ELF-1 (cell line): ENCODE measurements around the gene ATP6V1B1.

Source experiments
- DNase-seq: peaks from one replicate; pipeline ENCODE4 v3.0.0-alpha.2; 2016; ENCODE audit warnings: low read depth, low spot score

Gene ATP6V1B1

DNA sequence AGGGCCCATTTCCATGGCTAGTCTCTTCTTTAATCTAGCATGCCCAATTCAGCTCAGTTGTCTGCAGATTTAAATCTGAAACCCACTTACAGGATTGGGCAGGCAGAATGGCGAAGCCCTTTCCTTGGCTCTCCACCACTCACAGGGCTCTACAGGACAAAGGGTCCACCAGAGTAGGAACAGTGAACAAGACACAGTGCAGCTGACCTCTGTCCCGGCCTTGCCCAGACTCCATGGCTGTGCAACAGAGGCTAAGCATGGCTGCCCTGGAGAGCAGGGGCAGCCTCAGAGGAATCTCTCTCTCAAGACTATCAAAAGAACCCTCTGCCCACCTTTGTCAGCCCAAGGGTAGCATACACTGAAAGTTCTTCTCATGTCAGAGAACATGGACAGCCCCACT is 9.7 kb upstream of the ATP6V1B1 start:
- DNase-seq: no peak

DNA sequence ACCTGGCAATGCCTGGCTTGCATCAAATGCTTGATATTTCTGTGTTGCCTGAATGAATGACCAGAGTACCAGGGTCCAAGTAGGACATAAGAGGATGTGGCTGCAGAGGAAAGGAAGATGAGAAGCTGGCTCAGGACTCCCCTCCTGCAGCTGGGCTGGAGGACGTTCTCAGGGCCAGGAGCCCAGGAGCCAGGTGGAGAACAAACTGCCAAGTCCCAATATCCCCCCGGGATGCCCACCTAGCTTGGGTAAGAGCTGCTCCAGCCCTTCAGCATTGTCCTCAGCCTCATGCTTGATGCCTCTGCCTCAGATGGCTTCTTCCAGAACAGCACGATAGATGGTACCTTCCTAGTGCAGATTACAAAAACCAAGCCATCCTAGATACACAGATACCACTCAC is 8.6 kb upstream of the ATP6V1B1 start:
- no peak for DNase-seq

DNA sequence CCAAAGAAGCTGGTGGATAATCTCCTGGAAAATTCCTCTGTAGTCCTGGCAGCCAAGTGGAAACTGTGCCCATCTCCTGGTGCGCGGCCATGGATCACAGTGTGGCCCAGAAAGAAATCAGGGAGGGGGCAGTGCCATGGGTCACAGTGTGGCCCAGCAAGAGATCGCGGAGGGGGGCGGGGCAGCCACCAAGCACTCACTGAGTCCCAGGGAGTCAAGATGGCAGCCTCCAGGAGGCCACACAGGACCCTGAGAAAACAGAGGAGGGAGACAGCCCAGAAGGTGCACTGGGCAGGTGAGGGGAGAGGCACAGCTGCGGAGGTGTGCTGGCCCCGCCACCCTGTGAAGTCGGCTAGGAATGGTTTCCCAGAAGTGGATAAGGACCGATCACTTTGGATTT is 8.1 kb upstream of the ATP6V1B1 start:
- DNase-seq: no peak

DNA sequence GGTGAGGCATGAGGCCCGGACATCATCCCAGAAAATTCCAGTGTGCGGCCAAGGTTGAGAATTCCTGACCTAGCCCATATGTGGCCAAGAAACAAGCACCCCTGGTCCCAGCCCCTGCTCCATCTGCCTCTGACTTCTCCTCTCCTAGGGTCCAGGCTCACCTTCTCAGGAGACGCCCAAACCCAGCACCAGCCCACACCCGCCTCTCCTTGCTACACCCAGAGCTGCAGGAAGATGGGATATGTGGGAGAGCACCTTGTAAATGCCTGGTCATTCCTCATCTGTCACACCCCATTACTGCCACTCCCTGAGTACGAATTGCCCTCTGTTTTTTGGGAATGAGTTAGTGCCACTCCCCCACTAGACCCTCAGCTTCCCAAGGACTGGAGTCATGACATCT is 7.3 kb upstream of the ATP6V1B1 start:
- no peak for DNase-seq

DNA sequence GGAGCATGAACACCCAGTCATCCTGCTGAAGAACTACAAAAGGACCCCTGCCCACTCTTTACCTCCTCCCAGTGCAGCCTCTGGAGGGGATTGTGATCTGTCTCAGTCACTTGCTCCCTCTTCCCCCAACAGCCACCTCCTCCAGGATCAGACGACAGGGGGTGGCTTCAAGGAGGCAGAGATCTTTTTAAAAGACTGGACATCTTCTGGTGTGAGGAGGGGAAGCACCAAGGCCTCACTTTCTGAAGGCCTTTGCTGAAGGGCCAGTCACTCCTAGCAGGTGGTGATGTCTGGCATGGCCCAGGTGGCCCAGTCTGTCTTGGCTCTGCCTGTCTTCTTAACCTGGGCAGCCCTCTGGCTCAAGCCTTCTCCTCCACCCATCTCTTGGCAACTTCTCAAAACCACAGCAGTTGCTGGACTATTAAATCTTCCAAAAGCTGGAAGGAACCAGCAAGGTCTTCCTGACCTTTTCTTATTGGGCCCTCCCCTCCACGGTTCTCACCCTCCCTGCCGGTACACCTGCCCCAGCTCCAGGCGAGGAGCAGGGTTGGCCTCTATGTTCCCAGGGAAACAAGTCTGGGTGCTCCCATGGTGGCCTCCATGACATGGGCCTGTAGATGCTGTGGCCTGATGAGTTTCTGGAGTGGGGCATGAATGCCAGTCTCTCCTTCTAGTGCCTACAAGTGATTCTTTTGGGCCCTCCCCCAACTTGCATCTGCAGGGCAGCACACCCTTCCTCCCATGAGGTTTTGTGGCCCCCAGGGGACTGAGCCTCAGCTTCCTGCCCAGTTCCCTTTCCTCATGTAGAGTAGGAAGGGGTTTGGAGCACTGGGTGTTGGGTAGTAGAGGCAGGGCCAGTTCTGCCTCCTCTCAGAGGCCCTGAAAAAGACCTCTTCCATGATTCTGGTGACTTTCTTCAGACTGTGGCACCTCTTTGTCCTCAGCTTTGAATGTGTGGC is 5.0 kb upstream of the ATP6V1B1 start:
- DNase-seq: no peak

DNA sequence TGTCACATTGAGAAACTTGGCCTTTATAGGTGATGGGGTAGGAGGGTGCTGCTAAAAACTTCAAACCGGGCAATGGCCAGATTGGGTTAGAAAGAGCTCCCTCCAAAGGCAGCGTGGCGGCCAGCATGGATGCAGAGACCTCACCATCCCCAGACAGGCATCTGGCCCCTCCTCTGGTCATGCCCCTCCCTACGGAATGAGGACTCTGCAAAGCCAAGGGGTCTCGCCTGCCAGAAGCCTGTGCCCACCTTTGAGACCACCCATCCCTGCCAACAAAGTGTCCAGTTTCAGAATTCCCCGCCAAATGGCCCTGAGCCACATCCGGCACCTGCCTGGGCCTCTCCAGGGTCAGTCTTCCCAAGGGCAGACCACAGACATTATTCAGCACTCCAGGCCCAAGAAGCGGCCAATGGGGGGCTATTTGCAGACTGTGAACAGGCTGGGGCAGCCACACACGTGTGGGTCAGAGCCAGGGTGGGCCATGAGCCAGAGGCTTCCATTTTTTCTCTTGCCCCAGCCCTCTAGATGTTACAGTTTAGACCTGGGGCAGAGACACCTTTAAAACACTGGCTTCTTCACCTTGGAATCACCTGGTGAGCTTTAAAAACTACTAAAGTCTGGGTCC is 4.2 kb upstream of the ATP6V1B1 start:
- no peak for DNase-seq

DNA sequence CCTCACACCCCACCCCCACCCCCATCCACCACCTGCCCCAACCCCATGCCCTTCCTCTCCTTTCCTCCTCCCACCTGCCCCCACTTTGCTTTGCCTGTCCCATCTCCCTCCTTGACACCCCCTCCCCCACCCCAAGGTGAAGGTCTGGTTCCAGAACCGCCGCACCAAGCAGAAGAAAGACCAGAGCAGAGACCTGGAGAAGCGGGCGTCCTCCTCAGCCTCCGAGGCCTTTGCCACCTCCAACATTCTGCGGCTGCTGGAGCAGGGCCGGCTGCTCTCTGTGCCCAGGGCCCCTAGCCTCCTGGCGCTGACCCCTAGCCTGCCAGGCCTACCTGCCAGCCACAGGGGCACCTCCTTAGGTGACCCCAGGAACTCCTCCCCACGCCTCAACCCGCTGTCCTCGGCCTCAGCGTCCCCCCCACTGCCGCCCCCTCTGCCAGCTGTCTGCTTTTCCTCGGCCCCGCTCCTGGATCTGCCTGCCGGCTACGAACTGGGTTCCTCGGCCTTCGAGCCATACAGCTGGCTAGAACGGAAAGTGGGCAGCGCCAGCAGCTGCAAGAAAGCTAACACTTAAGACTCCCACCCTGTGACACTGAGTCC is 3.0 kb upstream of the ATP6V1B1 start:
- DNase-seq: no peak

DNA sequence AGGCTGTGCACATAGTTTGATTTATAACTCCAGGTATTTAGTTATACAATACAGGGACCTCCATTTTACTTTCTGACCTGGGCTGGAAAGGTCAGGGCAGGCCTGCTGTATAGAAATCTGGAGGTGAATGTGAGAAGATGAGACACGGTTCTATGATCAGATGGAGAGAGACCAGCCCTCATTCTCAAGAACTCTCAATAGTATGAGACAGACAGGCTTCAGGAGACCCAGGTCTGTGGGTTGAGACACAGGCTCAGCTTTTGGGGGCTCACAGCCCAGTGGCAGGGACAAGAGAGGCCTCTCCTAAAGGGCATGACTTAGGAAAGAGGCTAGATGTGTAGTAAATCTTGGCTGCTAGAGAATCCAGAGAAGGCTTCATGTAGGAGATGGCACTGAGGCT is 719 bp upstream of the ATP6V1B1 start:
- no peak for DNase-seq

DNA sequence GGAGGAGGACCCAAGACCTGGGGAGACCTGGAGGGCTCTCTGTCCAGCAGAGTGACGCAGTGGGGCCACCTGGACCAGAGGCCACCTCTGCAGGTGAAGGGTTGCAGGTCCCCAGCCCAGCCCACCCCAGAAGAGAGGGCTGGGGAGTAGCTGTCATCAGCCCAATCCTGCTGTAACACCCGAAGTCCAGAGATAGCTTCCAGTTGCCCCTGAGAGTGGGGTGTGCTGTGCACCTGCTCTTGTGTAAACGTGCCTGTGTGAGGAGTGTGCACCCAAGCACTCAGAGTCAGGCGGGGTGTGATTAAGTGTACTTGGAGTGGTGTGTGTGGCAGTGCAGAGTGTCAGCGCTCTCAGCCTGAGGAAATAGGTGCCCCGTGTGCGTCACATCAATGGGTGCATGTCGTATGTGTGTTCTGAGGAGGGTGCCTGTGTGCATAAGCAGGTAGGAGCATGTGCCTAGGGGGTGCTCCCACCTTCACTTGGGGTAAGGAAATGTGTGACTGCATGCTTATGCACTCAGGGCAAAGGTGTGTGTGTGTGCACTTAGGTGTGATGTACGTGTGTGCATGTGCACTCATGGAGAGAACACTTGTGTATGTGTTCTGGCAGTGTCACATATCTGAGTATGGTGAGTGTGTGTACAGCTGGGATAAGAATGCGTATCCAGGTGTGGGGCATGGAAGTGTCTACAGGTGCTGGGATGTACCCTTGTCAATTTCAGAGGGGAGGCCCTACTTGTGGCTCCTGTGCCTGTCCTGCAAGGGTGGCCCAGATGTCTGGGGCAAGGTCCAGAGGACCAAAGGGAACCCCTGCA is 672 bp downstream of the ATP6V1B1 start:
- DNase-seq: no peak

DNA sequence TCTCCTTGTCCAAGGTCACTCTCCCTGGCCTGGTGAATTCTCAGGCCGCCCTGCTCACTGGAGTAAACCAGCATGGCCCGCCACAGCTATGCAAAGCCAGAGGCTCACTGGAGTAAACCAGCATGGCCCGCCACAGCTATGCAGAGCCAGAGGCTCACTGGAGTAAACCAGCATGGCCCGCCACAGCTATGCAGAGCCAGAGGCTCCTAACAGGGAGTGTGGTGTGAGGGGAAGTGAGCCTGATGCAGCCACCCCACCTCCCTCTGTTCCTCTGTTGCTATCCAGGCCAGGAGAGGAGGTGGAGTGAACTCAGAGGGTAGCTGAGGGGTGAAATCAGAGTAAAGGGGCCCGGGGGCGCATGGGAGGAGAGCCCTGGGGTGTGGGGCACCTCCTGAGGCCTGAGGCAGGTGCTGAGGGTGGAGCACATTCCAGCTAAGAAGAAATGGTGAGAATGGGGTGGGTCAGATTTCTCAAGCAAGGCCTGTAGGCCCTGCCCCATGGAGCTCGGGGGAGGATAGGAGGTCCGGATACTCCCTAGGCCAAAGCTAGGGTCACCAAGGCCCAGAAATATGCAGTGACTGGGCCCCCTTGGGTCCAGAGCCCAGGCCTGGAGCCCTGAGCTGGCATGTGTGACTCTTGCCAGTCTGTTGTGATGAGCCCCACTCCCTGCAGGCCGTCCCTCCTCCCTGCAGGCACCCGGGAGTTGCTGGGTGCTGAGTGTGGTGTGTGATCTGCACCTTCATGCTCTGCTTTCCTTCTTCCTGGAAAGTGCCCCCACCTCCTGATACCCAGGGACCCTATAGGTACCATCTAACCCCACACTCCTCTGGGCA is 1.5 kb downstream of the ATP6V1B1 start:
- peak; percentile 79 for DNase-seq

DNA sequence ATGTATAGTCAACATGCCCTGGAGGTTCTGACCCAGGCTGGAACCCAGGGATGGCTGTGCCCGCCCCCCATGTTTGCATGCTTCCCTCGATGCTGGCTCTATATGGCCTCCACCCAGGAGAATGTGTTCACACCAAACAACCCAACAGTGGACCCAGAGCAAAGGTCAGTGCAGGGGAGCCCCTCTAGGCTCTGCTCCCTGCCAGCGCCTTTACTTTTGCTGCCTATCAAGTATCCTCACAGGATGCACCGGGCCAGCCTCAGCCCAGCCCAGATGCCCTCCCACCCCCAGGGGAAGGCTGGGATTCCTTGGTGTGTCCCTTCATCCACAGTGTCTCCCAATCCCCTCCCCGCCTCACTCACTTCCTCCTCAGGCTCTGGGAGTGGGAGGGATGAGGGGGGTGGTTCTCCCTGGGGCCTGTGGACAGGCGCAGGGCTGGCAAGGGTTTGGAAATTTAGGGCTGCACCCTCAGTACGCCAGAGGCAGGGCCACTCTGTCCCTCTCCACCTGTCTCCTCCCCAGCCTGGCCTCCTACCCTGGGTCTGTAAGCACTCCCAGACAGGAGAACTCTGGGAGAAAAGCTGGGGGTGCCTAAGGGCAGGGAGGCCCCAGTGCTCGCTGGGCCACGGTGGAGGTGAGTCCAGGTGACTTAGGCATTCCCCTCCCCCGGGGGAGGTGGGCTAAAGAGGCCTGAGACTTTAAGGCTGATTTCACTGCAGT is 2.3 kb downstream of the ATP6V1B1 start:
- peak; percentile 77 for DNase-seq

DNA sequence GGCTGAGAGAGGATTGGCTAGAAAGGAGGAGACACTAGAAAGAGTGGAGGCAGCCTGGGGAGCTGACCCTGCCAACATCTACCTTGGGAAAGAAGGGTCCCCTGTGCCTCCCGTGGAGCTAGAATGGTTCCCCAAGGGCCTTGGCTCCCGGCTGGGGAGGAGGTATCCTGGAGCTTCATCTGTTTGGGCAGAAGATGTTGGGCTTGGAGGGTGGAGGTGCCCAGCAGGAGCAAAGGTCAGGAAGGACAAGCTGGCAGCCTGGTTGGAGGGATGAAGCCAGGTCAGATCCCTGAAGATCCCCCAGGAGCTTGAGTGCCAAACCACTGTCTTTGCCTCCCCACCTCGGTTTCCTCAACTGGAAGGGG is 2.9 kb downstream of the ATP6V1B1 start:
- DNase-seq: no peak

DNA sequence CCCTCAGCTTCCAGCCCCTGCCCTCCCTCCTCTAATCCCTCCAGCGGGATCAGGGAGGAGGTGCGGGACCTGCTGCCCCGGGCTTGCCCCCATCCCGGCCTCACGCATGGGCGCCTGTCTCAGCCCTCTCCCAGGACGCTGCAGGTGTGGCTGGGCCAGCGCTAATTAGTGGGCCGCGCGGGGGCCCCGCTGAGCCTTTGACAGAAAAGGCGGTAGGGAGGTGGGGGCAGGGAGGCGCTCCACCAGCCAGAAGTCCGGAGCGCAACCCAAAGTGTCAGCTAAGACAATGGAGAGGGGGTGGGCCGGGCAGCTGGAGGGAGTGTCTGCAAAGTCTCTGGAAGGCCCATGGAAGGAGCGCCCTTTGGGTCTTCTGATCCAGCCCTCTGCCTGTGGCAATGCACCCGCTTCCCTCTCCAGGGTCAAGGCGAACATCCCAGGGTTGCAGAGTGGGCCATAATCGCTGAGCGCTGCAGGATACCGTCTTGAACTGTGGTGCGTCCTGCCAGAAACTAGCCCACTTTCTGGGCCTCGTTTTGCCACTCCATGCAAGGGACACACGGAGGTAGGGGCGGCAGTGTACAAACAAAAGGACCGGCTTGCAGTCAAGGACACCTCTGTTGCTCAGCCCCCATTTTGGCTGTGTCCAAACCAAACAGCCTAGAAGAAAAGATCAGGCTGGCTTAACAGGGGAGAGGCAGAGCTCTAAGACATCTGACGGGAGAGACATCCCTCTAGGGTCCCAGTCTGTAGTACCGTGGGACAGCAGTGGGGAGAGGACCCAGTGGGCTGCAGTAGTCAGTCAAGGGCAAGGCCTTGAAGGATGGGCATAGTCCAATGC is 3.5 kb downstream of the ATP6V1B1 start:
- peak; percentile 83 for DNase-seq

DNA sequence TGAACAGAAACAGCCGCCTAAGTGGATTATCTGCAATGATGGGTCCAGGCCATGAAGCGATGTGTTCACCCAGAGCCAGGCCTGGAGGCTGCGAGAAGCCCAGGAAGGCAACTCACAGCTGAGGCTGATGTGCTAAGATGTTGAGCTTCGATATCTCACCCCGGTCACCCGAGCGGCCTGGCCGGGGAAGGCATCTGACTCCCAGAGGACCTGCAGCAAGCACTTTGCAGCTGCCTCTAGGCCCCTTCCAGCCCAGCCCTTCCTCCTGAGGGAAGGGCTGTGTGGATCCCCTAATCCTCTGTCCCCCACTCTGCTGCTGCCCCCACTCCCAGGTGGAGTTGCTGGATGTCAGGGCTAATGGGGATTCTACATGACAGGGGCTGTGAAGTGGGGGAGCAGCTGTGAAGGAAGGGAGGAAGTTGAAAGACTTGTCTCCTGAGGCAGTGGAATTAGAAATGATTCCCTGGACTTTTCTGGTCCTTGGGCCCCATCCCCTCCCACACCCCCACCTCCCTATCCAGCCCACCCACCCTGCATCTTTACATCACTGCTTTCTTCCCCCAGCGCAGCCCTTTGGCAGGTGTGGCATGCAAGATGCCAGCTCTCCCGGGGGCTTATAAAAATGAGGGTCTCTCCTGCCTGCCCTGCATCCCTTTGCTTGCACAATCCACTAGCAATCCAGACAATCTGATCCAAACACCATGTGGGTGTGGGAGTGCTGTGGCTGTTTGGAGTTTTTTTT is 4.3 kb downstream of the ATP6V1B1 start:
- no peak for DNase-seq

DNA sequence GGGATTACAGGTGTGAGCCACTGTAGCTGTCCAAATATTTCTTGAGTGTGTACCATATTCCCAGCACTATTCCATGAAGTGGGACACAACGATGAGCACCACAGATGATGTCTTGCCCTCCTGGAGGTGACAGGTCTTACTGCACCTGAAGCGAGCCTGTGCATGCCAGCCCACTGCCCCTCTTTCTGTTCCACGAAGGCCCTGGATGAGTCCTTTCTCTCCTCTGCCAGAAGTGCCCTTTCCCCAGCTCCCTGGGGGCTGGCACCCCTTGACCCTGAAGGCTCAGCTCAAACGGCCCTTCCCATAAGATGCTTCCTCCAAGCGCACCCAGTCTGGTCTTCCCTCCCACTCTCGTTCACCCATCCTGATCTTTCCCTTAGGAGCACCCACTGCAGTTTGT is 5.5 kb downstream of the ATP6V1B1 start:
- no peak for DNase-seq

DNA sequence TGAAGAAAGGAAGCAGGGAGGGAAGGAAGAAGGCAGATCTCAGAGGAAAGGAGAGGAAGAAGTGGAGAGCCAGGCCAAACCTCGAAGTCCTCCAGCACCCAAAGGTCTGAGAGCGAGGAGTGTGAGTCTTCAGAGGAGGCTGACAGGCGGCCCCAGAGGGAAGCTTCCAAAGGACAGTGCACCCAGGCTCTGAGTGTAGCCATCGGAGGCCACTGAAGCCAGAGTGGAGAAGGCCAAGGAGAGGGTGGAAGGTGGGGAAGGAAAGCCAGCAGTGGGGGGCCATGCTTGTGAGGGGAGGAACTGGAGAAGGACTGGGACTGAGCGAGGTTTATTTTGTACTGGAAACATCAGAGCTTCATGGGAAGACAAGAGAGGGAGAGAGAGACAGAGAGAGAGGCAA is 6.0 kb downstream of the ATP6V1B1 start:
- DNase-seq: no peak

DNA sequence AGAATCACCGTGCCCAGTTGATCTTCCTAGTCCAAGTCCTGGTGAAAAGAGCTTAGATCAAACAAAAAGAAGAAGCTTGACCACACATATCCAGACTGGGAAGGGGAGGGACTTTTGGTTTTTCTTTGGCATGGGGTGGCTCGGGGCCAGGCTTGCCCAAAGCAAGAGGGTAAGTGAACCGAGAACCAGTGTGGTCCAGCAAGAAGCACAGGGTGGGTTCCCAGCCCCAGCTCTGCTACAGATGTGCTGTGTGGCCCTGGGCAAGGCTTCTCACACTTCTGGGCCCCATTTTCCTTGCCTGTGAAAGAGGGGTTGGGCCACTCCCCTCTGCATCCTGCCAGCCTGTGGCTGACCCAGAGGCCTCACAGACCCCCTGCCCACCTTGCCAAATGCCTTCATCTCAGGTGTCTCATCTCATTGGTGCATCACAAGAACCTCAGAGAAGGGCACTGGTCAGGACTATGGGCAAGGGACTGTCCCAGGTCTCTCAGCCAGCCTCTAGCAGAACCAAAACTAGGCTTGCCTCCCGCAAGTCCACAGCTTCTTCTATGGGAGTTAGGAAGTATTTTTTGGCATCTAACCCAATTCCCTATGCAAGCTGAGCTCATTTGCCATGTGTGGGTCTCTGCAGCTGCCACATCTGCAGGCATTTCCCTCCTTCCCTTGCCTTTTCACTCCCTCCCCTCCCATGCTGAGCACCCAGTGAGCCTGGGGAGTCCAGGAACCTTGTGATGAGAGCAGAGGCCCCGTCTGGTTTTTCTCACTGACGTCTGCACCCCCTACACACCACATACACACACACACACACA is 6.9 kb downstream of the ATP6V1B1 start:
- no peak for DNase-seq
